Left renal pelvis (tissue), 4 donors: ENCODE results near the gene ATP4A. TPM values are rescaled to one million over a fixed set of nuclear protein-coding genes. Genes with fewer than 3 reads are reported as not detected.
"Not testable (repeated sequence)": the region's sequence is repeated elsewhere in the genome, so short reads cannot be mapped to it uniquely, and the experiment has no call there.

Source experiments
- DNase-seq, 4 donors: peaks; one replicate each; pipeline ENCODE4 v3.0.0-alpha.2; 2013; ENCODE audit warnings: low read depth in 4 of 4, low spot score in 3 of 4
- polyA plus RNA-seq, 4 donors: library from polyadenylated mRNA; unstranded; fragments of 120-200 nt; gene quantifications; one replicate each; pipeline ENCODE4 v1.2.1, GENCODE V29; 2013; ENCODE audit not compliant: insufficient read length in 4 of 4

The ATP4A gene
- polyA plus RNA-seq, result under 1 TPM in 1 of 4 donors, not detected in 3; 0.14 TPM

- no peak for DNase-seq
Observed at GRCh38 chr19:35563207-35563829, at the start of gene ATP4A. ATP4A (minus strand) TSS chr19:35563658; CDS start chr19:35563629, 29 bp downstream.

GRCh38 chr19:35612559-35613321 is 49.3 kb upstream of the ATP4A start, which contains the start of gene HAUS5:
HAUS5 (plus strand) TSS chr19:35612735; CDS start chr19:35612795, 60 bp downstream.
- peak; percentile 79 to 85 (median 84) for DNase-seq

- DNase-seq, result no peak
Observed at GRCh38 chr19:35612224-35612558, 48.7 kb upstream of the ATP4A start.

- DNase-seq, result no peak
Observed at GRCh38 chr19:35609851-35610353, 46.4 kb upstream of the ATP4A start.

- DNase-seq, result no peak
Observed at GRCh38 chr19:35608251-35608650, 44.8 kb upstream of the ATP4A start.

- no peak for DNase-seq
Observed at GRCh38 chr19:35607661-35608060, 44.2 kb upstream of the ATP4A start.

GRCh38 chr19:35607170-35607569 is 43.7 kb upstream of the ATP4A start:
- DNase-seq, result not testable (repeated sequence)

GRCh38 chr19:35604436-35604835 is 41.0 kb upstream of the ATP4A start:
- not testable (repeated sequence) for DNase-seq

- no peak for DNase-seq
Observed at GRCh38 chr19:35601971-35602370, 38.5 kb upstream of the ATP4A start.

- DNase-seq, result no peak
Observed at GRCh38 chr19:35596366-35596999, 33.0 kb upstream of the ATP4A start.

- DNase-seq, result no peak
Observed at GRCh38 chr19:35595928-35596327, 32.5 kb upstream of the ATP4A start.

GRCh38 chr19:35595026-35595425 is 31.6 kb upstream of the ATP4A start:
- not testable (repeated sequence) for DNase-seq

- DNase-seq, result peak in 1 of 4 donors; percentile 24
Observed at GRCh38 chr19:35592226-35592625, 28.8 kb upstream of the ATP4A start.

GRCh38 chr19:35590875-35591274 is 27.4 kb upstream of the ATP4A start:
- no peak for DNase-seq

GRCh38 chr19:35587321-35587720 is 23.9 kb upstream of the ATP4A start:
- no peak for DNase-seq

- no peak for DNase-seq
Observed at GRCh38 chr19:35585848-35586247, 22.4 kb upstream of the ATP4A start, which contains the start of gene PMIS2. PMIS2 (plus strand) TSS chr19:35586173; CDS start chr19:35586260, 87 bp downstream.

GRCh38 chr19:35582760-35583159 is 19.3 kb upstream of the ATP4A start:
- no peak for DNase-seq

- DNase-seq, result no peak
Observed at GRCh38 chr19:35578707-35579106, 15.2 kb upstream of the ATP4A start.

- no peak for DNase-seq
Observed at GRCh38 chr19:35577918-35578317, 14.5 kb upstream of the ATP4A start.

GRCh38 chr19:35571406-35571965 is 8.0 kb upstream of the ATP4A start:
- no peak for DNase-seq

- no peak for DNase-seq
Observed at GRCh38 chr19:35569281-35569781, 5.9 kb upstream of the ATP4A start.
